GM10266 (cell line): ENCODE results near the gene CHPT1.

Source experiments
- DNase-seq: peaks from one replicate; pipeline ENCODE4 v3.0.0; 2012; ENCODE audit errors: extremely low spot score
- TF ChIP-seq, protein P1 (sequence below): IDR thresholded peaks from 2 replicates; pipeline ENCODE4 v1.5.1; 2012; ENCODE audit warnings: mild to moderate bottlenecking, low read depth; ENCODE audit not compliant: control insufficient read depth, insufficient read depth; ENCODE audit errors: missing control alignments

CHPT1 gene

DNA sequence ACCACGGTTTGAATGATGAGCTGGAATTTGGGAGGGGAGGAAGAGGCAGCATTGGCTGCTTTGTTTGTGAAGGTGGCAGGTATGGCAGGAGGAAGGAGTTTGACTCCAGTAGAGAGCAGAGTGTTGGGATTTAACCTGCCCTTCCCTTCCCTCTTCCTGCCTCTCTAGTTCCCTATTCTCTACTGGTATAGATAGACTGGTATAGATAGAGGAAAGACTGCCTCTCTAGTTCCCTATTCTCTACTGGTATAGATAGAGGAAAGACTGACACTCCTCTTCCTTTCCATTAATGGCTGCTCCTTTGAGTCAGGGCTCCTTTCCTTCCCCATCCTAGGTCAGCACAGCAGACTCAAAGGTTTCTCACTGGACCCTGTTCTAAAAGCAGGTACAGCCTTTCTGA is 50.3 kb downstream of the CHPT1 start:
- TF ChIP-seq, protein P1, sequence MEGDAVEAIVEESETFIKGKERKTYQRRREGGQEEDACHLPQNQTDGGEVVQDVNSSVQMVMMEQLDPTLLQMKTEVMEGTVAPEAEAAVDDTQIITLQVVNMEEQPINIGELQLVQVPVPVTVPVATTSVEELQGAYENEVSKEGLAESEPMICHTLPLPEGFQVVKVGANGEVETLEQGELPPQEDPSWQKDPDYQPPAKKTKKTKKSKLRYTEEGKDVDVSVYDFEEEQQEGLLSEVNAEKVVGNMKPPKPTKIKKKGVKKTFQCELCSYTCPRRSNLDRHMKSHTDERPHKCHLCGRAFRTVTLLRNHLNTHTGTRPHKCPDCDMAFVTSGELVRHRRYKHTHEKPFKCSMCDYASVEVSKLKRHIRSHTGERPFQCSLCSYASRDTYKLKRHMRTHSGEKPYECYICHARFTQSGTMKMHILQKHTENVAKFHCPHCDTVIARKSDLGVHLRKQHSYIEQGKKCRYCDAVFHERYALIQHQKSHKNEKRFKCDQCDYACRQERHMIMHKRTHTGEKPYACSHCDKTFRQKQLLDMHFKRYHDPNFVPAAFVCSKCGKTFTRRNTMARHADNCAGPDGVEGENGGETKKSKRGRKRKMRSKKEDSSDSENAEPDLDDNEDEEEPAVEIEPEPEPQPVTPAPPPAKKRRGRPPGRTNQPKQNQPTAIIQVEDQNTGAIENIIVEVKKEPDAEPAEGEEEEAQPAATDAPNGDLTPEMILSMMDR: no peak
- DNase-seq: no peak

DNA sequence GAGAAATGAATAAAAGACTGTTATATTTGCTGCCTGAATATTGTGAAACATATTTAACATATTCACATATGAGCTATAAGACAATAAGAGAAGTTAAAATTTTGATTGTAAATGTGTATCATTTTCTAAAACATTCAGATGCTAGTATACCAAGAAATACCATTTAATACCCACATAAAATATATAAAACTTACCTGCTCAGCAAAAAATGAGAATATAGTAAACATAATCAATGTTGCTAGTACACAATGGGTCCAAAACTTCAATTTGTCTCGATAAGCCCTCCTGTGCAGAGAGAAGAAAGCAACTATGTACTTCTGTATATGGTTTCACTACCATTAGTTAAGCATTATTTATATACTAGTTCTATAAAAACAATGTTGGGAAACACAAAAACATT is 51.5 kb downstream of the CHPT1 start:
- TF ChIP-seq, protein P1: no peak
- DNase-seq: no peak

GRCh38 chr12:101749657-101750056 is 52.2 kb downstream of the CHPT1 start:
- TF ChIP-seq, protein P1: no peak
- no peak for DNase-seq

GRCh38 chr12:101750152-101750551 is 52.7 kb downstream of the CHPT1 start:
- no peak for DNase-seq
- TF ChIP-seq, protein P1: no peak

GRCh38 chr12:101759396-101760047 is 62.1 kb downstream of the CHPT1 start:
- TF ChIP-seq, protein P1: peak; percentile 61
- DNase-seq: no peak

GRCh38 chr12:101761350-101761749 is 63.9 kb downstream of the CHPT1 start:
- no peak for DNase-seq
- TF ChIP-seq, protein P1: no peak

- no peak for DNase-seq
- TF ChIP-seq, protein P1: no peak
Observed at GRCh38 chr12:101761781-101762180, 64.3 kb downstream of the CHPT1 start.
